ENCODE measurements around the gene KIF6.

- no peak for TF ChIP-seq GLIS2 (tag by site-specific recombination; IDR thresholded peaks at IDR 0.05)
- no peak for TF ChIP-seq ZNF157 (tag by site-specific recombination; IDR thresholded peaks at IDR 0.05)
These were observed 48.6 kb upstream of the KIF6 start for GRCh38 chr6:39773782-39774181.
